PFSK-1 (cell line): ENCODE data around the gene SDHB.

ENCODE experiments used
- FOXP2 ChIP-seq: optimal IDR thresholded peaks from 2 replicates; pipeline ENCODE3; 2011; ENCODE audit warnings: borderline replicate concordance, control low read depth, inconsistent platforms; ENCODE audit not compliant: insufficient read depth; ENCODE audit errors: extremely low read length, extremely low read depth
- POLR2AphosphoS5 ChIP-seq: IDR thresholded peaks from 2 replicates; pipeline ENCODE4 v1.6.1; 2012; ENCODE audit warnings: low read depth, mild to moderate bottlenecking, control low read depth, low read length, moderate library complexity
- SIN3A ChIP-seq: IDR thresholded peaks from 2 replicates; pipeline ENCODE4 v1.6.1; 2012; ENCODE audit warnings: mild to moderate bottlenecking, low read length, moderate library complexity, borderline replicate concordance; ENCODE audit not compliant: insufficient read depth
- TAF1 ChIP-seq: IDR thresholded peaks from 2 replicates; pipeline ENCODE4 v1.6.1; 2012; ENCODE audit warnings: low read length, control low read depth, borderline replicate concordance; ENCODE audit not compliant: insufficient read depth
- TF ChIP-seq, protein P1 (sequence below), 2 experiments: IDR thresholded peaks; 2 replicates each; pipeline versions ENCODE4 v1.6.1 to v1.8.0; 2011 to 2012; ENCODE audit warnings: low read depth in 2 of 2, low read length in 2 of 2, control low read depth in 1 of 2, inconsistent platforms in 1 of 2, mild to moderate bottlenecking in 1 of 2, moderate library complexity in 1 of 2; ENCODE audit not compliant: insufficient read depth in 1 of 2

SDHB gene

DNA sequence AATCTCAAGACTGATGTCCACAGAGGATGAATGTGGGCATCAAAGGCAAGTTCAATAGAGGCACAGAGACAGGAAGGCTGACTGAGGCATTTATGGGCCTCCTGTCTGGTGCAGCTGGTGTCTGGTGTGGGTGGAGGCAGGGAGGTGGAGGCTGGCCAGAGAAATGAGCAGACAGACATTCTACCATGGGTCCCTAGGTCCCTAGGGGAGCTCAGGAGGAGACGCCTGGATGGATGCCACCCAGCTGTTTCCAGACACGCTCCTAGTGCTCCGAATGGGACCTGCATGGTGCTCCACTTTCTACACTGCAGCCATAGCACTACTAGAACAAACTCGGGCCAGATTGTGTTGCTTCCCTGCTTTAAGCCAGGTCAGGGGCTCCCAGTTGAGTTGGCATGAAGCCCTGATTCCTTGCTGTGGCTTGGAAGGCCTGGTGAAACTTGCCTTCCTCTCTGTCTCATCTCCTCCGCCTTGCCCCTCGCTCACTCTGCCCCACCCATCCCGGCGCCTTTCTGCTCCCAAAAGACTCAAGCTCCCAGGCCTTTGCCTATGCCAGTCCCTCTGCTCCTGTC, 40.1 kb upstream of the SDHB start:
- TF ChIP-seq, protein P1, sequence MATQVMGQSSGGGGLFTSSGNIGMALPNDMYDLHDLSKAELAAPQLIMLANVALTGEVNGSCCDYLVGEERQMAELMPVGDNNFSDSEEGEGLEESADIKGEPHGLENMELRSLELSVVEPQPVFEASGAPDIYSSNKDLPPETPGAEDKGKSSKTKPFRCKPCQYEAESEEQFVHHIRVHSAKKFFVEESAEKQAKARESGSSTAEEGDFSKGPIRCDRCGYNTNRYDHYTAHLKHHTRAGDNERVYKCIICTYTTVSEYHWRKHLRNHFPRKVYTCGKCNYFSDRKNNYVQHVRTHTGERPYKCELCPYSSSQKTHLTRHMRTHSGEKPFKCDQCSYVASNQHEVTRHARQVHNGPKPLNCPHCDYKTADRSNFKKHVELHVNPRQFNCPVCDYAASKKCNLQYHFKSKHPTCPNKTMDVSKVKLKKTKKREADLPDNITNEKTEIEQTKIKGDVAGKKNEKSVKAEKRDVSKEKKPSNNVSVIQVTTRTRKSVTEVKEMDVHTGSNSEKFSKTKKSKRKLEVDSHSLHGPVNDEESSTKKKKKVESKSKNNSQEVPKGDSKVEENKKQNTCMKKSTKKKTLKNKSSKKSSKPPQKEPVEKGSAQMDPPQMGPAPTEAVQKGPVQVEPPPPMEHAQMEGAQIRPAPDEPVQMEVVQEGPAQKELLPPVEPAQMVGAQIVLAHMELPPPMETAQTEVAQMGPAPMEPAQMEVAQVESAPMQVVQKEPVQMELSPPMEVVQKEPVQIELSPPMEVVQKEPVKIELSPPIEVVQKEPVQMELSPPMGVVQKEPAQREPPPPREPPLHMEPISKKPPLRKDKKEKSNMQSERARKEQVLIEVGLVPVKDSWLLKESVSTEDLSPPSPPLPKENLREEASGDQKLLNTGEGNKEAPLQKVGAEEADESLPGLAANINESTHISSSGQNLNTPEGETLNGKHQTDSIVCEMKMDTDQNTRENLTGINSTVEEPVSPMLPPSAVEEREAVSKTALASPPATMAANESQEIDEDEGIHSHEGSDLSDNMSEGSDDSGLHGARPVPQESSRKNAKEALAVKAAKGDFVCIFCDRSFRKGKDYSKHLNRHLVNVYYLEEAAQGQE (IDR thresholded peaks at IDR 0.05; ENCODE audit: insufficient read depth in 1 of 2, low read depth in 2 of 2, low read length in 2 of 2) = no peak
- TF ChIP-seq TAF1 = no peak
- no peak for TF ChIP-seq POLR2AphosphoS5
- no peak for TF ChIP-seq SIN3A
- TF ChIP-seq FOXP2 = no peak

DNA sequence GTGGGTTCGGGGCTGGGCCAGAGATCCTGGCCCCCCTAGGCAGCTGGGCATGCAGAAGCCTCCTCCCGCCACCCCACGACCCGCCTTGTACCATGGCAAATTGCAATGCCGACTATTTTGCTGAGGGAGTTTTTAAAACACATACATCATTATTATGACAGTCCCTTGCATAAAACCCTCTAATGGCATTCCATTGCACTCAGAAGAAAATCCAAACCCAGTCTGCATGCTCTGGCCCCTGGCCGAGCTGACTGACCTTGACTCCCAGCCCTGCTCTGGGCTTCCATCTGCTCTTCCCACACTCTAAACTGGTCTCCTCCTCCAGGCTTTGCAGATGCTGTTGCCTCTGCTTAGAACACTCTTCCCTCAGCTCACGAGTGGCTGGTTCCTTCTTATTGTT, 37.4 kb upstream of the SDHB start:
- TF ChIP-seq TAF1 (no peak), SIN3A (no peak), POLR2AphosphoS5 (no peak), FOXP2 (no peak)
- TF ChIP-seq, protein P1 (IDR thresholded peaks at IDR 0.05; ENCODE audit: insufficient read depth in 1 of 2, low read depth in 2 of 2, low read length in 2 of 2) = no peak

DNA sequence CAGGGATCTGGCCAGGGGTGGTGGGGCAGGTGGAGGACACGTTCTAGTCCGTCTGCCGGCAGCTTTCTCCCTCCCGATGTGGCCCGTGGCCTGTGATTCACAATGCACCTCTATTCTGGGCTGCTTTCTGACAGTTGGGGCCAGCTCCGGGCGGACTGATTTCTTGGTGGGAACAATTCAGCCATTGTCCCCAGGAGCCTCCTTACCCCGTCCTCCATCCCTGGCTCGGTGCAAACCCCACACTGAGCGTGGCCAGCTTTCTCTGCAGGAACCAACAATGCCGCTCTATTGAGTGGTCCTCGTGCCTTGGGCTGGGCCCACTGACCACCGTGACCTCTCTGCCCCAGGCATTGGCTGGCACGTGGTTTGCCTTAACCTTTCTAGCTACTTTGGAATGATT, 35.7 kb upstream of the SDHB start:
- TF ChIP-seq, protein P1 (IDR thresholded peaks at IDR 0.05; ENCODE audit: insufficient read depth in 1 of 2, low read depth in 2 of 2, low read length in 2 of 2) = no peak
- no peak for TF ChIP-seq TAF1
- no peak for TF ChIP-seq FOXP2
- TF ChIP-seq POLR2AphosphoS5 = no peak
- TF ChIP-seq SIN3A = no peak

DNA sequence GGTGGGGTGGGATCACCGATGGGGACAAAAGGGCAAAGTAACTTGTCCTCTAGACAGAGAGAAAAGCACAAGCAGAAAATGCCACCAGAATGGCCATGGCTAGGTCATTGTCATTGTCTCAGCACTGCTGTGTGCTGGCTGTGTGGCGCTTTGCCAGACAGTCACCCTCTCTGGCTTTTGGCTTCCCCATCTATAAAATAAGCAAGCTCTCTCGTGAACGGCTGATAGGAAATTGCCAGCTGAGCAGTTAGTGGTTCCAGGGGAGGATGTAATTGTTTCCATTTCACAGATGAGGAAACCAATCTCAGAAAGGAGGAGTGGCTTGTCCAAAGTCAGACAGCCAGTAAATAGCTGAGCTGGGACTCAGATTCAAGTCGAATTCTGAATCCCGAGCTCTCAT, 32.9 kb upstream of the SDHB start:
- TF ChIP-seq SIN3A (no peak), POLR2AphosphoS5 (no peak), TAF1 (no peak), FOXP2 (no peak)
- TF ChIP-seq, protein P1 (IDR thresholded peaks at IDR 0.05; ENCODE audit: insufficient read depth in 1 of 2, low read depth in 2 of 2, low read length in 2 of 2) = no peak

DNA sequence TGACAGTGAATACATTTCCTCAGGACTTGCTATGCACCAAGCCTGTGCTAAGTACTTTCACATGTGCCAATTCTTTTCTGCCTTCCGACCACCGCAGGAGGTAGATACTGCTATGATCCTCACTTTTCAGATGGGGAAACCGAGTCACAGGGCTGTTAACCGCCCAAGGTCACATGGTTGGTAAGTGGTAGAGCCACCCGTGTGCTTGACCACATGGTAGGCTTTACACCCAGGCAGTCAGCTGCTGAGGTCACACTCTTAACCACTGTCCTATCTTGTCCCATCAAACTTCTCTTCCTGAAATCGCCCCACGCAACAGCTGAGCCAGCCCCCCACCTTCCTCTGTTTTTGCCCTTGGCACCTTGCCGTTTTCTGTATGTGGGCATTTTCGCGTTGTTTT, 31.0 kb upstream of the SDHB start:
- TF ChIP-seq FOXP2 = no peak
- TF ChIP-seq SIN3A = no peak
- TF ChIP-seq POLR2AphosphoS5 = no peak
- TF ChIP-seq, protein P1 (IDR thresholded peaks at IDR 0.05; ENCODE audit: insufficient read depth in 1 of 2, low read depth in 2 of 2, low read length in 2 of 2) = no peak
- TF ChIP-seq TAF1 = no peak
